Left cardiac atrium (tissue), 4 donors: ENCODE measurements around the gene KIFAP3. TPM values are rescaled to one million over a fixed set of nuclear protein-coding genes. Genes with fewer than 3 reads are reported as not detected.

Experiments used
- ATAC-seq, 2 donors: fragments of 200-7000 bp; cut with Tn5 transposase; one replicate each; pipeline ENCODE4 v1.9.1; 2020; ENCODE audit warnings: mild to moderate bottlenecking in 2 of 2, moderate library complexity in 2 of 2
- DNase-seq: peaks from one replicate; pipeline ENCODE4 v3.0.0-alpha.2; 2020
- intact Hi-C, 2 donors: fragments of 100-400 bp; cut with DNase I; formaldehyde crosslinking; loops; one replicate each; pipeline versions ENCODE4 v1.14.1 to v1.15.1; 2022 to 2023
- total RNA-seq, 2 donors: library from RNA; stranded (reverse); fragmentation: NEBNext Ultra II Directional; extraction: Animal tissue kit (Norgen Biotek cat#: 25700); gene quantifications; one replicate each; pipeline ENCODE4 v1.2.1, GENCODE V29; 2021
- donor health status: DM: no; HTN: yes; CAD: no.
- donor health status: DM: no; HTN: yes; CAD: no; lungs with severe emphysema.
- donor health status: DM: yes; HTN: yes; CAD: no.
- donor health status: Dilated cardiomyopathy.

Gene KIFAP3
- total RNA-seq, 2 donors from 2014 or later: 41.4 to 58.6 TPM

DNA sequence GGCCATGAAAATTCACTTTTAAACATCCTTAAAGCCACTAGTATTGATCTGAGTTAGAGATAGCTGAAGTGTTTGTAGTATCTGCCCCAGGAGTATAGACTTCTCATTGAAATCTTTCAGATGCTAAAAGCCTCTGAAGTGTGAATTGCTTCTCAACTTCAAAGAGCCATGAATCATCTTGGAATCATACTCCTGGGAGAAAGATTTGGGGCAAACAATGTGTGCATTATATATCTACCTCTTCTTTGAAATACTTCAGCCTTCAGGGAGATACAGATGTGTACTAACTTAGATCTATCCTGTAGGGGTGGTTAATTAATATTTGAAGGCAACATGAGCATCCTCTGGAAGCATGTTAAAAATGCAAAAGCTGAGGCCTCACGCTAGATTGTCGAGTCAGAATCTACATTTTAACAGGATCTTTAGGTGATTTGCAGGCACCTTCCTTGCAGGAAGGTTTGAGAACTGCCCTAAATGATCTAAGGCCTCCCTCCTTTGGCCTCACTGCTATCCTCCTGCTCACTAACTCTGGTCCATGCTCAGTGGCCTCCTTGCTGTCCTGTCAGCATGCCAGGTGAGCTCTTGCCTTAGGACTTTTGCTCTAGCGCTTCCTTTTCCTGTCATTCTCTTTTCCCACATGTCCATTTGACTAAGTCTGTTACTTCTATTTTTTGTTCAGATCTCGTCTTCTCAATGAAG, 174.8 kb downstream of the KIFAP3 start:
- DNase-seq: no peak
- intact Hi-C loops: no loop called here
- no peak for ATAC-seq

DNA sequence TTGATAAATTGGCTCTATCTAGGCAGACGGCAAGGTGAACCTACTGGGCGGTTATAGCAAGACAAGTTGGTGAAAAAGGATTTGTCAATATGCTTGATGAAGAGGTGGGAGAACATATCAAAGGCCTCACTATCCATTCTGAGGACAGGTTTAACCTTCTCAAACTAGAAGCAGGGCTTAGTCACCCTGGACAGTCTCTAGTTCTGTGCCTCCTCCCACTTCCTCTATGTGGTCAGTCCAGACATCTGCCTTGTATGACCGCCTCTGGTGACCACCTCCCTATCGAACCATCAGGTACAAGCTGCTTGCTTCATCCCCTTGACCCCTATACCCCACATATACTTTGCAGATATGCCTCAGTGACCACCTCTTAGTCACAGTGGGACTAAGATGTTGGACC, 178.5 kb downstream of the KIFAP3 start:
- DNase-seq (no peak), ATAC-seq (no peak)
- intact Hi-C loops: no loop called here

DNA sequence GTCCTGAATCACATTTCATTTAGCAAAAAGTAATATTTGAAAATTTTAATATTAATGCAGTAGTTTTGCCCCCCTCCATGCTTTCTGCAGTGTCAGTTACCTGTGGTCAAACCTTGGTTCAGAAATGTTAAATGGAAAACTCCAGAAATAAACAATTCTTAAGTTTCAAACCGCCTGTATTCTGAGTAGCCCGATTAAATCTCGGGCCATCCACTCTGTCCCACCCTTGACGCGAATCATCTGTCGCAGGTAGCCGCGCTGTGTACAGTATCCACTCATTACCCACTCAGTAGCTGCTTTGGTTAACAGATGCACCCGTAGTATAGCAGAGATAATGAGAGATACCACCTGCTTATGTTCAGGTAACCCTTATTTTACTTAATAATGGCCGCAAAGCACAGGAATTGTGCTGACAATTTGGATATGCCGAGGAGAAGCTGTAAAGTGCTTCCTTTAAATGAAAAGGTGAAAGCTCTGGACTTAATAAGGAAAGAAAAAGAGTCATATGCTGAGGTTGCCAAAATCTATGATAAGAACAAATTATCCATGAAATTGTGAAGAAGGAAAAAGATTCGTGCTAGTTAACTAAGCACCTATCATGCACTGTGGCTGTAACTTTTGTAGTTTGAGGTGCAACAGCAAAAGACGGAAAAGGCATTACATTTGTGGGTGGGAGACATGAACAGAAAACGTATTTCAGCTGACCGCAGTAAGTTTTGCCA, 179.9 kb downstream of the KIFAP3 start:
- no peak for ATAC-seq
- no peak for DNase-seq
- intact Hi-C loops: no loop called here

DNA sequence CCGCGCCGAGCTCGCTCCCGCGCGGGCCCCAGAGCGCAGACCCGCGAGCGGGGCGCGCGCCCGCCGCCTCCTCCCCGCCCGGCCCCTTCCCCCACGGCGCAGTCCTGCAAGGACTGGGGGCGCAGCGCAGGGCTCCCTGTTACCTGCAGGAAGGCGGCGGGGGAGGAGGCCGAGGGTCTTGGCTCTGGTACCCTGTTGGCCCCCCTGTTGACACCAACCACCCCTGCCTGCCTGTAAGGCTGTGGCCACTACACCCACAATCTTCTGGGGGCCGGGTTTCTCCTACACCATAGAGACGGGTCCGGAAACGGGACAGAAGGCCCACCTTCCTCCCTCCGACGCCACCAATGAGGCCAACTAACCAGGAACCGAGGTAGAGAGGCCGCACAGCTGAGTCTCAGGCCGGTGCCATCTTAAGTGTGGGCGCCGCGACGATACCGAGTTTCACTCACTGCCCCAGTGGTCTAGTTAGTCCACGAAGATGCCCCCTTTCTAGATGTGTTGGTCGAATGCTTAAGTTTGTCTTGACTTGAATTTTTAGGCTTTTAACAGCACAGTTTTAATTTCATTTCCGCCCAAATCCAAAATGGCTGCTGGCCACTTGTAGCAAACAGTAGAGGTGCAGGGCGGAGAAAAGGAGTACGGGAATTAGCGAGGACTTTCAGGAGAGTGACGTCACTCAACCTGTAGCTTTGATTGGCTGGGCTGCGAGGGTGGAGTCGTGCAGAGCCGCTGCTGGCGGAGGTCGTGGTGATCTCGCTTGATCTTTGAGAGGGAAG, 180.7 kb downstream of the KIFAP3 start, which contains the start of gene SCYL3:
TSS of gene SCYL3 (minus strand) at position 252 of the 779 bp plus-strand sequence. CDS start 5,056 bp downstream, outside the sequence.
- DNase-seq (peak; percentile 95), ATAC-seq (peak; percentile 97 to 98)
- intact Hi-C loops: no loop called here

DNA sequence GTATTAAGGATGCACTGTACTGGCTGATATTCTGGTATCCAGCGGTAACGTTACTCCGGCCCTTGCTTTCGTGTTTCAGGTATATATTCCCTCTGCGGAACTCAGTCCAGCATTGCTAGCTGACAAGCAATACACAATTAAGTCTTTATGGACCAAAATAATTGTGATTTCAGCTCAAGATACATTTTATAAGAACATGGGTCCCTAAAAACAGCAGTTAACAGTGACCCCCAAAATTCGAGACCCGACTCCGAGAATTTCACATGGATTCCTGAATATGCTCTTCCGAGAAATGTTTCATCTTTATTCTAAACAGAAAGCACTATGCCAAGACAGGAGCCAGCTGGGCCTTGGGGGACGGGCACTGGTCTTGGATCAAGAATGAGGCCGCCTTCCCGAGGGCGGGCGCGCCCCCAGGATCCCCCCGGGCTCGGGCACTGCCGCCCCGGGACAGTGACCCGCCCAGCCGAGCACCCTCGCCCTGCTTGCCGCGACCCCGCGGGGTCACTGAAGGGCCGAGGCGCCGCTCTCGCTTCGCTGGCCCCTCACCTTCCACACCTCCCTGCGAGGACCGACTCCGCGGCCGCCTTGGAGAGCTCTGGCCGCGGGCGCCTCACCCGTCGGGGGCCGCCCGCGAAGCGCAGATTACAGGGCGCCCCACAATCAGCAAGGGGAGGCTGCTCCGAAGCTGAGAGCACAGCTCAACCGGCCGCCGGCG, 181.4 kb downstream of the KIFAP3 start:
- ATAC-seq: peak; percentile 18 to 24
- intact Hi-C loops: no loop called here
- DNase-seq: peak; percentile 48

DNA sequence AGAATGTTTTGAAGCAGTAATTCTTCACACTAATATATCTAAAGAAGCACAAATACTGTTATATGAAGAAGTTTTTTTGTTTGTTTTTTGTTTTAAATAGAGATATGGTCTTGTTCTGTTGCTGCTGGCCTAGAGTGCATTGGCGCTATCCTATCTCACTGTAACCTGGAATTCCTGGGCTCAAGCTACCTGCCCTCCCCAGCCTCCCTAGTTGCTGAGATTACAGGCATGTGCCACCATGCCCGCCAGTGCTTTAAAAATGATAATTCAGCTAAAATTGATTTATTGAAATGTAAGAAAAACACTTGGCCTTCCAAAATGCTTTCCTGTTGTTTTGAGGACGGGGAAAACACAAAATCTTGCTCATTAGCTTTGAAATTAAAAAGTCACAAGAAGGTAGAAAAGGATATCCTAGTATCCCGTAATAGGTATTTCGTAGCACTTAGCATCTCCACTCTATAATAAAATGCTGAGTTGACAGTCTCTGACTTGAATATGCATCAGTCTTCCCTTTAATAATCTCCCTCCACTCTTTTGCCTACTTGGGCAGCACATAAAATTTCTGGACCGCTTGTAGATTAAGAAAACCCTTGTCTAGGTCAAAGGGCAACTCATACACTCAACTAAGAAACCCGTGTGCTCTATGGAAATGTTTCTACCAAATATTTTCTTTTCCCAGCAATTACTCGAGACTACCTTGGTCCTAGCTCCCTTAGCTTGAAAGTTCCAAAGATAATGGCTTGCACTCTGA, 182.1 kb downstream of the KIFAP3 start:
- intact Hi-C loops: no loop called here
- no peak for DNase-seq
- ATAC-seq: no peak

DNA sequence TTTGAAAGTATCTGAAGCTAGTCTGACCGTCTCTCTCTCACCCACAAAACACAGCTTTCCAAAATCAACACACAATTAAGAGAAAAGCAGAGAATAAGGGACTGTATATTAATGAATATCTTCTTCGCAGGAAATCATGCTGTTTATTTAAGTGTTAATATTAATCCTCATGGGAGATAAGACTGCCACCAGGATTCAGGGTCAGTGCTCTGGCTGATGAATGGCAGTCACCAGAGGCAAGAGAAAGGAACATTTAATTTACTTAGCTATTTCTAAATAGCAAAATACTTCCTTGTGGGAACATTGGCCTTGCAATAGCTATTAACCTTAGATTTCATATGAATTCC, 183.0 kb downstream of the KIFAP3 start:
- ATAC-seq (no peak), DNase-seq (no peak)
- intact Hi-C loops: no loop called here

DNA sequence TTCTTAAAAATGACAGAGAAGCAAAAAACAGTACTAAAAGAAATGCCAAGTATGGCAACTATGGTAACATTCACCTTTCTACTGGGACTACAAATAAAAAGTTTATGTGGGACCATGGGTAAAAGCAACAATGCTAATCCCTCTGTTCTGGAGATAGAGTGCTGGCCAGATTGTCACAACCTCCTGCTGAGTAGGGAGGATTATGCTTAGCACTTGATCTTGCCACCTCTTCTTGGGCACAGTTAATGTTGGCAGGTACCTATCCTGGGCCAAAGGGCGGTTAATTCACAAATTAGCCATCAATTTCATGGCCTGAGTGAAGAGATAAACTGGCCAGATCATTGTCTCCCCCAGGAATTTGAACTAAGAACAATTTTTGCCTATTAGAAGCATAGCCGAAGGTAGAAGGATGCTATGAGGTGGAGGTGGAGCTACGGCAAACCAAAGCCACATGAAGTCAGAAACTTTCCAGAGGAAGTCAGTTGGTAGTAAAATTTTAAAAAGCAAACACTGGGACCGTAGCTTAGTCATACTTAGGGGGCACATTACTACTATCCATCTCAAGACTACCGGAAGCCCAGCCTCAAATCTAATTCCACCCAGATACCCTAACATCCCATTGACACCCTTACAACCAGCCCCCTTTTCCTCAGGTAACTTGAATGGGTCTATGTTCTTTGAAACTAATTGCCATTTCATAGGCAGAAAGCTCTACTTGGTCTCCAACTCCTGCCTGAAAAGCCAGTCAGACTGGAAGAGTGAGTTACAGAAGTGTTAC, 183.5 kb downstream of the KIFAP3 start:
- ATAC-seq (no peak), DNase-seq (no peak)
- intact Hi-C loops: no loop called here

DNA sequence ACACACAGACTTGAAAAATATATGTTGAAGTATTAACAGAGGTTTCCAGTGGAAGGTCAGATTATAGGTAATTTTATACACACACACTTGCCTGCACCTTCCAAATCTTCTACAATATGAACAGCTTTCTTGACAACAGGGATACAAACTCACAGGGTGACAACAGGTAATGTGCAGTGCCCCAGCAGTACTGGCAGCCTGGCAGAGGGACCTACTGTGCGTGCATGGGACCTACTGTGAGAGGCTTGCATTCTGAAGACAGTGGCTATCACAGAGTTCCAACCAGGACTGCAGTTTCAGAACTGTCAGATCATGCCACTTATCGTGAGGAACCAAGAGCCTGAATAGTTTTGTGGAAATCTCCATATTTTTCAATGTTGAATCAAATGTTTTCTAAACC, 184.6 kb downstream of the KIFAP3 start:
- DNase-seq (no peak), ATAC-seq (no peak)
- intact Hi-C loops: no loop called here

DNA sequence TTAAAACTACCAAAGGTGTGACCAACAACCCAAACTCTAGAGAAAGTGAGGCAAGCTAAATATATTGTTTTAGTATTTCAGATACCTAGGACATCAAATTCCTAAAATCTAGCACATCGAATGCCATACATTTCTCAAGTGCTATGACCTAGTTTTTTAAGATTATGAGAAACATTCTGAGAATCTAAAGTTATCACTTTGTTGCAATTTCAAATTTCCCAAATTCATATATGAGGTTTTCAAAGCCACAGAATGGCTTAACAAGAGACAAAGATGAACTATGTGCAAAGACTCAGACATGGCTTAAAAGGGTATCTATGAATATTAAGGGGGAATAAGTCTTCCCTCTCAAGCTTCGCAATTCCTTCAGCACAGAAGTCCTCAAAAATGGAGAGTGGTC, 187.6 kb downstream of the KIFAP3 start:
- ATAC-seq (no peak), DNase-seq (no peak)
- intact Hi-C loops: no loop called here

DNA sequence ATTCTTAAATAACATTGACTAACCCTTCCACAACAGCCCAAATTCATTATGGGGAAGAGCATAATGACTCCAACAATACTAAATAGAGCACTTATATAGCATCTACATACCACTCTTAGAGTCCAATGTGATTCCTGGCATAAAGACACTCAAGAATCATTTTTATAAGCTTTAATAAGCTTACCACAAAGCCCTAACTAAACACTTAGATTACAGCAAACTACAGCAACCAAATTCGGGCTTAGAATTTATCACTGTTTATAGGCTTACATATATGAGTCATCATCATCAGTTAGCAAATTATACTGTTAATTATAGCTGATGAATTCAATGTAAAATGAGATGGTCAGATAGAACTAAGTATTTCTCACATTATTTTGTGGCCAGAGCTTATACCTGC, 188.1 kb downstream of the KIFAP3 start:
- ATAC-seq (no peak), DNase-seq (no peak)
- intact Hi-C loops: no loop called here

DNA sequence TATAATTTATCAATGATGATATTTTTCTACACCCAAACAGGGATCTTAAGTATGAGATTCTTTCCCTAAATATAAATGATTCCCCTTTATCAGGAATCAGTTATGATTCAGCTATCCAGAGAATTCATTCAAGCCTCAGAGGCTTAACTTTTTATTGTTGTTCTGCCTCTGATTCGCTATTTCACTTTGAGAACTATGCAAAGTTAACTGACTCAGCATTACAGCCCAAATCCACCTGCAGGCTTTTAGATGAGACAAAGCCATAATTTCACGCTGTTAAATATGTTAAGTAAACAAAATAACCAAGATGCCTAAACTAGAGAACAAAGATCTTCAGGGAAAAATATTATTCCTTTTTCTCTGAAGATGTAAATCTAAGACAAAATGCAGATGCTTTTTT, 189.3 kb downstream of the KIFAP3 start:
- intact Hi-C loops: no loop called here
- ATAC-seq (no peak), DNase-seq (no peak)

DNA sequence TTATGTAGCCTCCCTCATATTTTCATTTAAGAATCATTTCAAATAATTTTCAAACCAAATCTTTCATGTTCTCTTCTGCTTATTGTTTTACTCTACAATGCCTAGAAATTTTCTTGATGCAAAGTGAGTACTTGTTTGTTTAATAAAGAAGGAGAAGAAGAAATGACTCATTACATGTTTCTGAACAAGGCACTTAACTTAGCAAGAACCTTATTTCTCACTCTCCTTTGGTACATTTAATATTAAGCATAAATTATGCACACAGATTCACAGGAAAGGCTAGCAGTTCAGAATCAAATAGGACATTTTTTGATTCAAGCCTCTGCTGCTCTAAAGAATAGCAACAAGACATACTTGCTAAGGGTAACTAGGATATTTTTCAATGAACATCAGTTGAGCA, 189.9 kb downstream of the KIFAP3 start:
- DNase-seq (no peak), ATAC-seq (no peak)
- intact Hi-C loops: no loop called here

DNA sequence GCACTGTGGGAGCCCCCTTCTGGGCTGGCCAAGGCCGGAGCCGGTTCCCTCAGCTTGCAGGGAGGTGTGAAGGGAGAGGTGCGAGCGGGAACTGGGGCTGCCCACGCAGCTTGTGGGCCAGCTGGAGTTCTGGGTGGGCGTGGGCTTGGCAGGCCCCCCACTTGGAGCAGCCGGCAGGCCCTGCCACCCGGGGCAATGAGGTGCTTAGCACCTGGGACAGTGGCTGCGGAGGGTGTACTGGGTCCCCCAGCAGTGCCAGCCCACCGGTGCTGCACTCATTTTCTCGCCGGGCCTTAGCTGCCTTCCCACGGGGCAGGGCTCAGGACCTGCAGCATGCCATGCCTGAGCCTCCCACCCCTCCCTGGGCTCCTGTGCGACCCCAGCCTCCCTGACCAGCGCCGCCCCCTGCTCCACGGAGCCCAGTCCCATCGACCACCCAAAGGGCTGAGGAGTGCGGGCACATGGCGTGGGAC, 192.4 kb downstream of the KIFAP3 start:
- no peak for DNase-seq
- intact Hi-C loops: no loop called here
- no peak for ATAC-seq

DNA sequence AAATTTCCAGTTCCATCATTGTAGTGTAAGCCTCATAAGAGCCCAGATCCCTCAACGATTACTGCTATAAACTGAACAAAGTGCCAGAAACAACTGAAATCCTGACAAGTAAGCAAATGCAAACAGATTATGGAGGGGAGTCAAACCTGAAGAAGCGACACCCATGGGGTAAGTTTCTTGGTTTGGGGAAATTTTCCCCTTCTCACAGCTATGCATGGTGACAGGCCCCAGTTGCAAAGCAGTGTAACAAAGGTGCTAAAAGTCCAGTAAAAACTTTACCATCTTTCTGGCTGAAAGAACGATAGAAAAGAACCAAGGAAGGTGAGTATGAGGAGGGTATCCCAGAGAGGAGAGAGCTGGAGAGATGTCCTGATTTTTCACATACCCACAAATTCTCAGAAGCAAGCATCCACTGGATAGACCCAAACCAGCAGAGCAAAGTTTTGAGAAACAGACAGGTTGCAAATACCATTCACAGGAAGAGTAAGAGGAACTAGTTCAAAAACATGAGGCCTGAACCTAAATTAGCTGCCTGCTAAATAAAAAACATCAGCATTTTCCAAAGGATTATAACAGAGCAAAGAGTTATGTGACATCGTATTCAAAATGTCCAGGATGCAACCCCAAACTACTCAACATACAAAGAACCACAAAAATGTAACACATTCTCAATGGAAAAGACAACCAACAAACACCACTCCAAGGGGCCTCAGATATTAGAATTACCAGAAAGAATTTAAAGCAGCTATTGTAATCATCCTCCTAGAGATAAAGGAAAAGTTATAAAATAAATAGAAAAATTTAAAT, 195.3 kb downstream of the KIFAP3 start:
- intact Hi-C loops: no loop called here
- DNase-seq (no peak), ATAC-seq (no peak)

DNA sequence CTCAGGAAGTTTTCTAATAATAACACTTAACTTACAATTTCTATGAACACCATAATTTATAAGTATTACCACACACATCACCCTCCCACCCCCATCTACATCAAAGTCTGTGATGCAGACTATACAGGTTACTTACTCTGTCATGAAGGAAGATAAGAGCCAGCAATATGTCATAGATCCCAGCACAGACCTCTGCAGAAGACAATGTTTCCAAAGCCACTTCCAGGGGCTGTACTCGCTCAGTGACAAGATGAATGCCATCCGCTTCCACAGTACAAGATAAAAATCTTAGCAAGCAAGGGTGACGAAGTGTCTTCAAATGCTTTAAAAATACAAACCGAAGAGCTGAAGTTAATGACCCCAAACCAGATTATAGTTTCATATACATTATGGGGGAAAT, 196.0 kb downstream of the KIFAP3 start:
- intact Hi-C loops: no loop called here
- ATAC-seq: no peak
- no peak for DNase-seq

DNA sequence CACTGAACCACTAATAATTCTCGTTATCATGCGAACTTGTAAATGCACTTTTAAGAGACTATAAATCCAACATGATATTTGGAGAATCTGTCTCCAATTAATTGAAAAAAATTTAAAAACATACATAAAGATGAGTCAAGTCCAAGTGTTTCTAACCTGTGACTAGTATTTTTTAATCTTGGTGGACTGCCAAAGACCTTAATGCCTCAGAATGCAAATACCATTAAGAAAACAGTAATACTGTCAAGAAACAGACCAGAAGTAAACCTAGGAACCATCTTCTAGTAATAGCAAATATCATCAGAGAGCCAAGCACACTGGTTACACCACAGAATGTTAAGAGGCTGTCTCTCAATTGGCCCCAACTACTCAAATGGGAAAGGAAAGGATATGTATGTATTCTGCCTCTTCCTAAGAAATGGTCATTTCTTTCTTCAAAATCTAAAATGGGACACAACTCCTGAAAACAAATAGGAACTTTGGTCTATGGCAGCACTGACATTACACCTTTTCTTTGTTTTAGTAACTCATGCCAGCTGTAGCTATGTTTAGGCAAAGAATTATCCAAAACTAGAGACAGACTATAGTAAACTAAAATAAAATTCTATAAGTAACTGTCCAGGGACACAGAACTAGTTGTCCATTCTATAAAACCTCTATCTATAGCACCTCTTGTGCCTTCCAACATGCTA, 196.5 kb downstream of the KIFAP3 start:
- ATAC-seq (no peak), DNase-seq (no peak)
- intact Hi-C loops: no loop called here
